ENCODE measurements around the gene CYP39A1.

Gene CYP39A1

DNA sequence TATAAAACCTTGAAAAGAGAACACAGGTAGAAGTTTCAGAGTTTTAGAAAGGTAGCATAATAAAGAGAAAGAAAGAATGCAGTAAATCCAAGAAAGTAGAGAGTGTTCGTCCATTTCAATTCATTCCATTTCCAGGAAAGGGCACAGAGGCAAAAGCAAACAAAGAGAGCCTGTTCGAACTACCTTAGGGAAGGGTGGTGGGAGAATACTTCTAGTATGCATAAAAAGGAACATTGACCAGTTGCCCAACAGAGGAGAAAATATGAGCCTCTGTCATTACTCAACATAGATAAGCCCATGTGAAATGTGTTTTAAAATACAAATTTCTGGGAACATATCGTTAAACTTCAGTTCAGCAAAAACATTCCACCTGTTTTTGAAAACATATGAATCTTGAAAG is 60.6 kb downstream of the CYP39A1 start:
- FAIRE-seq: no peak

DNA sequence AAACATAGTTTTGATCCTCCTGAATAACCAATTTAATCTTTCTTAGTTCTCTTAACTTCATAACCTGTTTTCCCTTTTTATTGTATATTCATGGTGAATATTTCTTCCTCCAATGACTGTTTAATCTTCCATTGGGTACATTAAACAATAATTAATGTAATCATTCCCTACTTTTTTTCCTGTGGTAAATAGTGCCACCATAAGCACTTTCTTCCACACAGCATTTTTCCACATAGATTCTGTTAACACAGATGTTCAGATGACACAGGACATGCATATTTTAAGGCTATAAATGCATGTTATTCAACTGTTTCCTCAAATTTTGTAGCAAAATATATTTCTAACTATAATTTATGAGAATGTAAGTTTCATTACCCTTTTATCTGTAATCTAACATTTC is 61.9 kb downstream of the CYP39A1 start:
- DNase-seq (ENCODE audit: low spot score): no peak
- no peak for FAIRE-seq

More for the DNA sequence above, 60.6 kb downstream of the CYP39A1 start:
- DNase-seq (ENCODE audit: low spot score): no peak

- DNase-seq (ENCODE audit: low spot score) (no peak), FAIRE-seq (no peak)
Observed at GRCh38 chr6:46586906-46587305, 65.7 kb downstream of the CYP39A1 start.

DNA sequence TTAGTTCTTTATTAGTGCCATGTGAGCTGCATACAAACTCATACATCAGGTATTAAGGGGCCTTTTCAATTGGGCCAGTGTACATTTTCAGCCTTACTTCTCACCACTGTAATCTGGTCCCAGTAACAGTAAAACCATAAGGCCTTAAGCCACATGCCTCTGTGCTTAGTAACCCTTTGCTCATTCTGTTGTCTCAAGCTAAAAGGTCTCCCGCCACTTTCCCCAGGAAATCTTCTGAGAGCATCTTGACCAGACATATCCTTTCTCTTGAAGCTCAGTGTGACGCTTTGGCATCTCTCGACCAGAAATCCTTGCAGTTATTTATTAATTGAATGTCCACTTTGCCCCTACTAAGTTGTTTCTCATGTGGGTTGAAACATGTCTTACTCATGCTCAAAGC is 68.0 kb downstream of the CYP39A1 start:
- DNase-seq (ENCODE audit: low spot score) (no peak), FAIRE-seq (no peak)

DNA sequence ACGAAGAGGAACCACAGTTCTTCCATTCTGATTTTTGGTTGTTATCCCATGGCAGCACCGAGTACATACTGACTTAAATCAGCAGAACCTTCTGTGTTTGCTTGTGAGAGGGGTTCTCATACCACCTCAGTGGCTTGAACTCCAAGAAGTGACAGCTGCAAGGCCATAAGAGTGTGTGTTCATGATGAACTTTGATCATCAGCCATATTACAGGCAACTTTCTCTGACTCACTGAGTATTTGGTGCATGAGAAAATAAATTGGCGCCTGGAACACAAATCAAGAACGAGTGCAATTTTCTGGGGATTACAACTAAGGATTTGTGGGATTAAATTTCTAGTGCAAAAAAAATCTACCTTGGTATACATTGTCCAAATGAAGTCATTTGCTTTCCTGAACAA is 68.9 kb downstream of the CYP39A1 start:
- DNase-seq (ENCODE audit: low spot score) (no peak), FAIRE-seq (no peak)

GRCh38 chr6:46583081-46583480 is 69.5 kb downstream of the CYP39A1 start:
- FAIRE-seq: no peak
- no peak for DNase-seq (ENCODE audit: low spot score)

GRCh38 chr6:46581459-46582177 is 71.0 kb downstream of the CYP39A1 start:
- FAIRE-seq: no peak

DNA sequence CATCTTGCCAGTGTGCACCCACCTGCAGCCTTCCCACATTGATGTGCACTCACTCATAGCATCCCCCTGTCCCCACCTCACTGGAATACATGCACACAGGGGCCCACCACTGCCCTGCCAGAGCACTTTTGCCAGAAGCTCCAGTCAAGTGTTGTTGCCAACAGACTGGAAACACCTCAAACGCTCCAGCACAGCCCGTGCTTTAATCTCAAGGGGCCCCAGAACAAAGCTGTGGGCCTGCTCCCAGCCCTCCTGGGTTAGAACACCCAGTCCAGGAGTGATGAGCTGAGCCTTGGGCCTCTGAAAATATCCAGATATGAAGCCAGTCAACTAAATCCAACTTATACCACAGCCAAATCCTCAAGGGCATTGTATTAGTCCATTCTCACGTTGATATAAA is 77.1 kb downstream of the CYP39A1 start:
- FAIRE-seq: no peak

More at GRCh38 chr6:46581459-46582177, 71.0 kb downstream of the CYP39A1 start:
- DNase-seq (ENCODE audit: low spot score): no peak

GRCh38 chr6:46573140-46573539 is 79.5 kb downstream of the CYP39A1 start:
- no peak for FAIRE-seq
- no peak for DNase-seq (ENCODE audit: low spot score)

More for the DNA sequence above, 77.1 kb downstream of the CYP39A1 start:
- no peak for DNase-seq (ENCODE audit: low spot score)

GRCh38 chr6:46565531-46565930 is 87.1 kb downstream of the CYP39A1 start:
- no peak for FAIRE-seq
- DNase-seq (ENCODE audit: low spot score): no peak

DNA sequence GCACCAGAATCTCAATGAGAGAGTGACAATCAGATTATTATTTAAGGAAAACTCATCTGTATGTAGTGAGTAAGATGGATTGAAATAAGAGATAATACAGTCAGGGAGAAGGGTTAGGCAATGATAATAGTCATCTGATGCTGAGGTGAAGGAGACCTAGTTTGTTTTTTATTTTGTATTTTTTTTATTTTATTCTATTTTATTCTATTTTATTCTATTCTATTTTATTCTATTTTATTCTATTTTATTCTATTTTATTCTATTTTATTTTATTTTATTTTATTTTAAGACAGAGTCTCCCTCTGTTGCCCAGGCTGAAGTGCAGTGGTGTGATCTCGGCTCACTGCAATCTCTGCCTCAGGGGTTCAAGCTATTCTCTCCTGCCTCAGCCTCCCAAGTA is 88.7 kb downstream of the CYP39A1 start:
- FAIRE-seq (no peak), DNase-seq (ENCODE audit: low spot score) (no peak)

DNA sequence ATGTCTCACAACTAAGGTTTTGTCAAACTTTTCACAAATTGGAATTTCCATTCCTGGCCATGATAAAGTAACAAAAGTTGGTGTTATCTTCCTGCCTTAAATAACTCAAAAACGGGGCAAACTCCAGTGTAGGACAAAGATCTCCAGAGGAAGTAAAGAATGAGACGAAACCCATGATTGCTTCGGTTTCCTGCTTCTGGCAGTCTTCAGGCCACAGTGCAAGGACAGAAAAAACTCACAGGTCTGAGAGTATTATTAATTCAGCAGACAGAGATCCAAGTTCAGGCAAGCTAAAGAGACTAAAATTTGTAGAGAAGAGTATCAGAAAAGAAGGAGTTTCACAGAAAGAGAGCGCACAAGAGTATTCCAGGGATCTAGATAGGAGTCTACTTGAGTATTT is 96.6 kb downstream of the CYP39A1 start:
- FAIRE-seq (no peak), DNase-seq (ENCODE audit: low spot score) (no peak)

DNA sequence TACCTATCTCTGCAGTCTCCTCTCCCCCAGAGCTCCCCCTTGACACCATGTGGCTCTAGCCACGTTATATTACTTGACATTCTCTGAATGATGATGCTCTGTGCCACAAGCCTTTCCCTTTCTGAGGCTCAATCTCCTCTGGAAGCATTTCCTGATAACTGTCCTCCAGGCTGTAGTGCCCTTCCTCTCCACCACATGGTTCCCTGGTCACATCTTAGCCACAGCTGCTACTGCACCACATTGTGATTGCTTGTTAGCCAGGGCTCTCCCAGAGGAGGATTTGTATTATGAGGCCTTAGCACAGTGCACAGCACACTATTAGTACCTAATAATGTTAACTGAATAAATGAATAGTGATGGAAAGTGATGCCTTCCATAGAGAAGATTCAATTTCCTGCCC is 97.5 kb downstream of the CYP39A1 start:
- FAIRE-seq (no peak), DNase-seq (ENCODE audit: low spot score) (no peak)

DNA sequence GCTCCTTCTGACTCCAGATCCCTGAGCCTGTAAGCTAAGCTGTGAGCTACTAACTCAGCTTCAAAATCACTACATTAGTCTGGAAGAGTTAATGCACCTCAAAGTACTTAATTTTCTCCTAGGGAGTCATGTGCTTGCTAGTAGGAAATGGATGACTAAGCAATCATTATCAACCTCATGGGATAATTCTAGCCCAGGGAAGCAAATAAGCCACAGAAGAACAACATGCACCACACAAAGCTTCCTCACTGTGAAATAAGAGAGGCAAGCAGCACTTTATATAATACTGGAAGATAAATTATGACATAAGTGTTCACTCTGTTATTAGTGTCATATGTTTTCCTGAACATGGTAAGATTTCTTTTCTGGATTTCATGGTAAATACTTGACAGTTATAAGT is 103.5 kb downstream of the CYP39A1 start:
- FAIRE-seq: no peak

GRCh38 chr6:46541556-46541955 is 111.1 kb downstream of the CYP39A1 start:
- no peak for FAIRE-seq

More for the DNA sequence above, 103.5 kb downstream of the CYP39A1 start:
- DNase-seq (ENCODE audit: low spot score): no peak

GRCh38 chr6:46539866-46540265 is 112.8 kb downstream of the CYP39A1 start:
- FAIRE-seq (no peak), DNase-seq (ENCODE audit: low spot score) (no peak)

More at GRCh38 chr6:46541556-46541955, 111.1 kb downstream of the CYP39A1 start:
- no peak for DNase-seq (ENCODE audit: low spot score)

GRCh38 chr6:46538800-46539480 is 113.7 kb downstream of the CYP39A1 start:
- DNase-seq (ENCODE audit: low spot score) (no peak), FAIRE-seq (no peak)

DNA sequence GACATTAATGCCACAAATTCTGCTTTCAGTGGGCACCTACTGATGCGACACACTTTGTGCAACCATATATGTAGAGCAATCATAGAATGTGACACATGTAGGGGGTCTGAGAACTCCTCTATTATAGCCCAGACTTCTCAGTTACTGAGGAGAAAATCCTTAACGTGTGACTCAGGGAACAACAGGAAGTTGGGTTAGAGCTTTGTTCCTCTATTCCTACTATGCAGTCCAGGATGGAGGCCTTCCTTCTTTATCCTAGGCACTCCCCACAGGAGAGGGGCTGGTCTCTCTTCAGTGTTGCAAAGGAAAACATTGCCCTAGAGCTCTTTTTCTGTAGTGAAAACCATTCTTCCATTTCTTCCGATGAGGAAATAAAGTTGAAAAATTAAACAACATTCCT is 121.7 kb downstream of the CYP39A1 start:
- no peak for DNase-seq (ENCODE audit: low spot score)
- no peak for FAIRE-seq

GRCh38 chr6:46528961-46529750 is 123.5 kb downstream of the CYP39A1 start:
- DNase-seq (ENCODE audit: low spot score) (no peak), FAIRE-seq (no peak)

DNA sequence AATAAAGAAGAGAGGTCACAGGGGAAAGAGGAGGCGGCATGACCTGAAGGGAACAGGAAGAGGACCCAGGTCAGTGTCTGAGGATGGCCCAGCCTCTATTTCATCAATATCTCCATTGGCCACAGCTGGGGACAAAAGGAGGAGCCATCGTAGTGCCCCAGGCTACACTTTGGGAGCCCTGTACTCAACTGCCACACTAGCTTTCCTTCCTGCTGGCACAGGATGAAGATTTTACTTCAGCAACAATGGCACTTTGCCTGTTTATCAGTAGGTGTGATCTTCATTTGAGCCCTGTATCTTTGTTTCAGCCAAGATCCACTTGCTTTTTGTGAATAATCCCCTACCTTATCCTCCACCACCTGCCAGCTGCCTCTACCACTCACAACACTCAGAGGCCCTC is 126.0 kb downstream of the CYP39A1 start:
- DNase-seq (ENCODE audit: low spot score): no peak
- FAIRE-seq: no peak

GRCh38 chr6:46525583-46525982 is 127.0 kb downstream of the CYP39A1 start:
- FAIRE-seq (no peak), DNase-seq (ENCODE audit: low spot score) (no peak)

DNA sequence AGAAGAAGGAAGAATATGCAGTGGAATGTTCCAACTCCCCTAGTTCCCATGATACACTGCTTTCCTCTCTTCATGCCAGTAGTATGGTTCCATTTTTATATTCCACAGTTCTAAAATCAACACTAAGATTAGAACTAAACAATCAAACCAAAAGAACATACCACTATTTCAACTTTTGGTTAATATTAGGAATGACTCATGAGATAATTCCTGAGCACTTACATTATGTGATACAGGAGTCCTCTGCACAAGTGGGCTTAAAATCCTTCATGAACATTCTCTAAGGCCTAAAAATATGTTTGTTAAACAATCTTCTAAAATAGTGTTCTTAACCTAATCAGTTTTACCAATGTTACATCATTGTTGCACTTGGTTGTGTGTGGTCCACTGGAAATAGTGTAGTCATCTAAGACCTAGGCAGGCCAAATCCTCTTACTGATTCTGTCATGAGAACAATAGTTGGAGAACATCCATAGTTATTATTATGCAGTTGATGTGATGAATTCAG is 131.1 kb downstream of the CYP39A1 start:
- DNase-seq (ENCODE audit: low spot score) (no peak), FAIRE-seq (no peak)

Data from urothelium cell line (cell line).